ENCODE measurements around the gene KLHL42.
"Not testable (repeated sequence)": the region's sequence is repeated elsewhere in the genome, so short reads cannot be mapped to it uniquely, and the experiment has no call there.

KLHL42 gene, protein sequence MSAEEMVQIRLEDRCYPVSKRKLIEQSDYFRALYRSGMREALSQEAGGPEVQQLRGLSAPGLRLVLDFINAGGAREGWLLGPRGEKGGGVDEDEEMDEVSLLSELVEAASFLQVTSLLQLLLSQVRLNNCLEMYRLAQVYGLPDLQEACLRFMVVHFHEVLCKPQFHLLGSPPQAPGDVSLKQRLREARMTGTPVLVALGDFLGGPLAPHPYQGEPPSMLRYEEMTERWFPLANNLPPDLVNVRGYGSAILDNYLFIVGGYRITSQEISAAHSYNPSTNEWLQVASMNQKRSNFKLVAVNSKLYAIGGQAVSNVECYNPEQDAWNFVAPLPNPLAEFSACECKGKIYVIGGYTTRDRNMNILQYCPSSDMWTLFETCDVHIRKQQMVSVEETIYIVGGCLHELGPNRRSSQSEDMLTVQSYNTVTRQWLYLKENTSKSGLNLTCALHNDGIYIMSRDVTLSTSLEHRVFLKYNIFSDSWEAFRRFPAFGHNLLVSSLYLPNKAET

GRCh38 chr12:27779920-27780611 lies at the start of gene KLHL42, which contains the start of gene MANSC4:
Gene KLHL42 (plus strand): TSS chr12:27780233. CDS start chr12:27780331, 98 bp downstream.
Gene MANSC4 (minus strand): TSS chr12:27780236. CDS start chr12:27771276, 8,960 bp downstream.
- DNase-seq = peak; percentile 5

GRCh38 chr12:27732281-27732680 lies 47.8 kb upstream of the KLHL42 start:
- DNase-seq = no peak

DNA sequence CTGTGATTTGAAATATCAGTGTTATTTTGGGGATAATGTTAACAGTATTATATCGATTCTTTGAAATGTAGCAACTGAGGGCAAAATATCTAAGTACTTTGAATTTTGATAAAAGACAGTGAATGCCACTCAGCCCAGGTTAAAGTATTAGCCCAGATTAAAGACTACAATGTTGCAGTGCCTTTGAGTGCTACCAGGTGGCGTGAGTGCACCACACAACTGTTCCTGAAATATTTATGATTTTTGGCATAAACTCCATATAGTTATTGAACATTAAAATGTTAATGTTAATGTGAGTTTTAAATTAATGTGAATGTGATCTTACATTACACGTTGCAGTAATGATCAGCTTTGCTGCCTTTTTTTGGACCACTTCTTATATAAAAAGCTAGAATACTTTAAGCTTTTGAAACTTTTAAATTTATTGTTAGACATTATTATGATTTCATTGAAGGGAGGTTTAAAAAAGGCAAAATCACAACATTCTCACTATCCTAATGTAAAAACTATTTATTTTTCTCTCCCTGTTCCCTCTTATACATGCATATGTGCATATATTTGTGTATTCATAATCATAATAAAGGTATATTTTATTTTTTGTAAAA lies 46.9 kb upstream of the KLHL42 start:
- no peak for DNase-seq

- no peak for DNase-seq
These were observed 46.2 kb upstream of the KLHL42 start for GRCh38 chr12:27733791-27734190.

- not testable (repeated sequence) for DNase-seq
These were observed 45.7 kb upstream of the KLHL42 start for GRCh38 chr12:27734321-27734720.

GRCh38 chr12:27743601-27744000 lies 36.4 kb upstream of the KLHL42 start:
- DNase-seq = no peak

- not testable (repeated sequence) for DNase-seq
These were observed 34.3 kb upstream of the KLHL42 start for GRCh38 chr12:27745734-27746133.

GRCh38 chr12:27747111-27747820 lies 32.8 kb upstream of the KLHL42 start:
- peak; percentile 14 for DNase-seq

DNA sequence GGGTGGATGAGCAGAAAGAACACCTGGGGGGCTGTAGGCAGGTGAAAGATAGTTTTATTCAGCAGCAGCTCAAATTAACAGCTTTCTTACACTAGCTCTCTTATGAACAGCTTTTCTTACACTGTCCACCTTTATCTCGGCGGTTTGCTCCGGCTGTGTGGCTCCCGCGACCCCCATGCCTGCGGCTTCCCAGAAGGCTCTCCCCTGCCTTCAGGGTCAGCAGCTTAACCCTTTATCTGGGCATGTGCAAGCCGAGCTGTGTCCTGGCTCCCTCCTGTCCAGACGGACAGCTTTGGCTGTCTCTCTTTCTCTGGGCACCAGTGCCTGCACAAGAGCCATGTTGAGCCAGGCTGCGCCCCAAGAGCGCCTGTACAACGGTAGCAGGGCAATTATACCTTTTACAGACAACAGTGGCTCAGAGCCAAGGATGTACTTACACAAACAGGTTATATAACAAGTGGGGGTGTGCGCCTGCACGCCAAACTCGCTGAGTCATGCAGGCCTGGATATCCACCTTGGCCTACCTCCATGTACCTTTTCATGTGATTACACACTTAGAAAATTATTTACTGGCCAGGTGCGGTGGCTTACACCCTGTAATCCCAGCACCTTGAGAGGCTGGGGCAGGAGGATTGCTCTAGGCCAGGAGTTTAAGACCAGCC lies 28.5 kb upstream of the KLHL42 start:
- DNase-seq = no peak

GRCh38 chr12:27754795-27755194 lies 25.2 kb upstream of the KLHL42 start:
- DNase-seq = no peak

- no peak for DNase-seq
These were observed 23.3 kb upstream of the KLHL42 start for GRCh38 chr12:27756670-27757195.

DNA sequence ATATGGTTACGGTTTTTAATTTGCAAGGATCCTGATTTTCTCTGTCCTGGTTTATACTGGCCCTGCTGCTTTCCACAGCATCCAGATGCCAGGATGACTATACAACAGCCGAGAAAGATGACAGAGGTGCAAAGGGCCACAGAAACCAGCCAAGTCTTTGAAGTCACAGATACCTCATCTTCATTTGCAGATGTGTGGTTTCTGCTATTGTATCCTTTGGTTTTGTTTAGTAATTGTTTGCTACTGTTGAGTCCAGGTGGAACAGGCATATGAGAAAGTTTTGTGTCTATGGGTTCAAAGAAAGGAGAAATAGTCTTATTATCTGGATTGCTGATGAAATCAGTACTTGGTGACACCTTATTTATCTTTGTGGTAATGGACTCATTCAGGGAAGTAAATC lies 17.3 kb upstream of the KLHL42 start:
- no peak for DNase-seq

DNA sequence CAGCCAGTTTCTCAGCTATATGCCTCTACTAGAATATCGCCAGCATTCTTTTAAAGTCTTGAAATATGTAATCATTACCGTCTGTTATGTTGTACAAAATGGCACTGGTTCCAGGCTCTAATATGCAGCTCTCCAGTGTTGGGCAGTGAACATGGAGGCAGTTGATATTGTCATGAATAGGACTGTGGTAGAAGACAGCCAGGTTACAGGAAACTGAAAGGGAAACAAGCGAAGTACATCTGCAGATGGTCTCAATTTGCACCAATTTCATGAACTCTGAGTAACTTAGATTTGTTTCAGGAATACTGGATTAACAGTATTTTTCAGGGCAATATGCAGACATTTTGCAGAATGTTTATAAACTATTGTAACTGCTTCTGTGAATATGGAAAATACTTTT lies 13.4 kb upstream of the KLHL42 start:
- DNase-seq = no peak

- DNase-seq = no peak
These were observed 10.8 kb upstream of the KLHL42 start for GRCh38 chr12:27769142-27769673.

DNA sequence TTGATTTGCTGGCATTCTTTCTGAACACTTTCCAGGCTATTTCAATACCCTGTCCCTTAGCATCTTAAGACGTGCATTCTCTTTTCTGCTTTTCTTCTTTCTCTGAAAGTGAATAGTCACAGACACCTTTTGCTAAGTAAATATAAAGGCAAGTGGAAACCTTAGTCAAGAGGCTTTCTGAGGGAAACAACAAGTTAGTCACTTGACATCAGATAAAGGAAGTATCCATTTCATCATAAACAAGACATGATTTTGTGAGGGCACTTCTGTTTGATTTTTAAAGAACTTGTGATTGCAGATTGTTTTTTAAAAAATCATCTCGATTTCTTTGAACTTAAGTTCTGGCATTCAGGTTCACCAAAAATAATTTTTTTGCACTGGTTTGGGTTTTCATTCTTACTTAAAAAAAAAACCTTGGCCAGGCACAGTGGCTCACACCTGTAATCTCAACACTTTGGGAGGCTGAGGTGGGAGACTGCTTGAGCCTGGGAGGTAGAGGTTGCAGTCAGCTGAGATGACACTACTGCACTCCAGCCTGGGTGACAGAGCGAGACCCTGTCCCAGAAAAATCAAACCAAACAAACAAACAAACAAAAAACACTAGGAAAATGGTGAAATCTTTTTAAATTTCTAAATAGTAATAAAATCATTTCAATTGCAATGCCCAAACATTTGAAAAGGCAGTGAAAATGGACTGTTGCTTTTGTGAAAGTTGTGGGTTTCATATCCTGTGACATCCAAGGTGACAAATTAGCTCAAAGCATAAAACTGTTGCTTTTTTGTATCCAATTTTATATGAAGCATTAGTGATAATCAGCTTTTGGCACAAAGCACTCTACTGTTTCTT lies 8.3 kb upstream of the KLHL42 start:
- no peak for DNase-seq

DNA sequence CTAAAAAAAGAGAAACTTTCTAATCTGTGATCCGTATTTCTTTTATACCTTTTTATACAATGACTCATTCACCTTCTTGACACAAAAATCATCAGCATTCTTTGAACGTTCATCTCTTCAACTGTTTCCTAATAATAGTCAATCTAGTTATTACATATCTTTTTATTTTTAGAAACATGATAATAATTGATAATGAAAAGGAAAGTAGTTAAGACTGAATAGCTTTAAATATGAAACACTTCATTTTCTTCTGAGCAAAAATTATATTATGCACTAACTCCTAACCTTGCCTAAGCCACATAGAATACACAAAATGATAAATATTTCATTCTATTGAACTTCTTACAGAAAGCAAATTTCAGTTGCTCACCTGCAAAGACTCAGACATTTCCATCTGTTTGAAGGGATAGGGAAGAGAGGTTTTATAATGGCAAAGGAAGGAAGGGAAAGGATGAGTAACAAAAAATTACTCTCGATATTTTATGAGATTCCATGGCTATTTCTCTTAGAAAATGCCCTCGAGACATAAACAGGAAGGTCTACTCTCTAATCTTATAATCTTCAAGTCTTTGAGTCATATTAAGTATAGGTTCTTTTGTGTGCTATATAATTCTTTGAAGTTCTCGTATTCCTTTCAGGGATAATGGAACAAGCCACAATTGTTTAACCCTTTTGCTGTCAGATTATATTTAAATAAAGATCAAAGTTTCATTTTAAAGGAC lies 7.5 kb upstream of the KLHL42 start:
- no peak for DNase-seq

DNA sequence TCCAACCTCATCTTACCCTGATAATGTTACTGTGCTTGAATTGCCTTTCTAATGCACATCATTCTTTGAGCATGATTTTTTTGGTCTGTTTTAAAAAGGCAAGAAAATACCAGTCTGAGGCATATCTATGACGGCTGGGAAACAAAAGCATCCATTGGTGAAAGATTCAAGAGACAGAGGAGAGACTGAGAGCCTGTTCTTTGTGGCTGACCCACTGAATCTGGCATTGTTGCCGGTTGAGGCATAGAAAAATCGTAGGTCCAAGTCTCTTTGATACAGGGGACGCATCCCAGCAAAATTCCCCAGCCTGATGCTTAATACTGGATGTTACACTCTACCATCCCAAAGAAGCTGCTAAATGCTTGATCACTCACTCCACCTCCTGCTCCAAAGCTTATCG lies 2.9 kb upstream of the KLHL42 start:
- DNase-seq = no peak

GRCh38 chr12:27778206-27778605 lies 1.8 kb upstream of the KLHL42 start:
- DNase-seq = no peak

DNA sequence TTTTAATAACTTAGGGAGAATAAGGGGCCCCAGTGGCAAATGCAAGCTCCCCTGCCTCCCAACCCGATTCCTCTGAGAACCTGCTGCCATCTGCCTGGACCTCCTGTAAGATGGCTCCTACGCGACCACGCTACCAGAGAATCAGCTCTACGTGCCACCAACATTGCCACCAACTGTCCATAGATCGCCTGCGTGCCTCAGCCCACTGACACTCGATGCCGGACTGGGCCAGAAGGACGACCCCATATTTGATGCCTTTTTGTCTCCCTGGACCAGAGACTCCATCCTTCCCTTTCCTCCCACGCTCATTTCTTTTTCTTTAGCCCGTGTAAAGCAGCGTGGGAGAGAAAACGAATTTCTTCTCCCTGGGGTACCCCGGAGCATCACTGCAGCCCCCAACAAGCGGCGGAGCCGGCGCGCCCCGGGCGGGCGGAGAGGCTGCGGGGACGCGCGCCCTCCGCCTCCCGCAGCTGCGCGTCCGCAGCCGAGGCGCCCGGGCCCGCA lies 565 bp upstream of the KLHL42 start:
- DNase-seq = no peak
